HT-29 (cell line): ENCODE measurements around the gene TBCD. TPM values are rescaled to one million over a fixed set of nuclear protein-coding genes. Genes with fewer than 3 reads are reported as not detected.

Experiments used
- DNase-seq: peaks from one replicate; pipeline ENCODE4 v3.0.0-alpha.2; 2015; ENCODE audit warnings: low spot score
- total RNA-seq: library from RNA; depleted of rRNA; stranded (reverse); fragments of >200 nt; shearing (Covaris generic); gene quantifications from 2 replicates; pipeline ENCODE4 v1.2.3, GENCODE V29; 2014; rRNA removed

TBCD gene
- total RNA-seq, 1 experiment from 2014 or later: 72.0 TPM

DNA sequence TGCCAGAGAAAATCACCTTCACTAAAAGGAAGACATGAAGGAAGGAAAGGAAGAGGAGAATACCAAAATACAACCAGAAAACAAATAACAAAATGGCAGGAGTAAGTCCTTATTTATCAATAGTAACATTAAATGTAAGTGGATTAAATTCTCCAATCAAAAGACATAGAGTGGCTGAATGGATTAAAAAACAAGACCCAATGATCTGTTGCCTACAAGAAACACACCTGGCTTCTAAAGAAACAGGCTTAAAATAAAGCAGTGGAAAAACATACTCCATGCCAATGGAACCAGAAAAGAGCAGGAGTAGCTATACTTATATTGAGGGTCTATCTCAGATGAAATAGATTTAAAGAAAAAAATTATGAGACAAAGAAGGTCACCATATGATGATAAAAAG lies 241.1 kb downstream of the TBCD start:
- DNase-seq: no peak

Other genes with a start within 250 kb of the TBCD start
- gene FOXK2, start 232.3 kb upstream of the TBCD start, total RNA-seq: 52.8 and 58.1 TPM in 2 replicates
- 89.3 and 101 TPM in 2 replicates for gene WDR45B, start 103.6 kb upstream of the TBCD start, total RNA-seq
- 37.9 and 38.9 TPM in 2 replicates for gene RAB40B, start 53.4 kb upstream of the TBCD start, total RNA-seq
- 24.2 and 25.9 TPM in 2 replicates for gene FN3KRP, start 35.4 kb upstream of the TBCD start, total RNA-seq
- gene FN3K, start 16.4 kb upstream of the TBCD start, total RNA-seq: 0.97 and 1.6 TPM in 2 replicates
- gene ZNF750, start 88.0 kb downstream of the TBCD start, total RNA-seq: 0.05 TPM in 1 of 2 replicates, not detected in the other